Transverse colon (tissue), 4 donors: ENCODE data around the gene SMYD3.

ENCODE experiments used
- CTCF ChIP-seq, 5 experiments: fragments of 200-600 bp in 3 of 5; fragments of 450-650 bp in 2 of 5; sonication (generic) in 3 of 5; IDR thresholded peaks; 1 replicate in 2 of 5; 2 replicates in 3 of 5; pipeline ENCODE4 v1.5.1; 2016 to 2017; ENCODE audit warnings: antibody characterized with exemption in 5 of 5, inconsistent platforms in 3 of 5, mild to moderate bottlenecking in 2 of 5, moderate library complexity in 1 of 5
- EP300 ChIP-seq: sonication (generic); formaldehyde crosslinking; IDR thresholded peaks from one replicate; pipeline ENCODE4 v1.6.1; 2017; ENCODE audit warnings: antibody characterized with exemption, low read depth
- POLR2A ChIP-seq: fragments of 450-650 bp; IDR thresholded peaks from one replicate; pipeline ENCODE4 v1.6.1; 2016; ENCODE audit warnings: antibody characterized with exemption, mild to moderate bottlenecking, moderate library complexity
- POLR2AphosphoS5 ChIP-seq, 3 donors: sonication (generic); formaldehyde crosslinking; IDR thresholded peaks; one replicate each; pipeline ENCODE4 v1.6.1; 2016; ENCODE audit warnings: antibody characterized with exemption in 3 of 3

GRCh38 chr1:246265481-246265880 lies 241.6 kb downstream of the SMYD3 start:
- TF ChIP-seq POLR2A: no peak
- no peak for TF ChIP-seq CTCF (IDR thresholded peaks at IDR 0.05)
- TF ChIP-seq POLR2AphosphoS5 (IDR thresholded peaks at IDR 0.05): no peak
- no peak for TF ChIP-seq EP300
